Skin epidermis (tissue), 12 donors: Measurements from ENCODE around the gene SERPINI2.
"Not testable (repeated sequence)": the region's sequence is repeated elsewhere in the genome, so short reads cannot be mapped to it uniquely, and the experiment has no call there.

Experiments used
- H3K27ac ChIP-seq, 21 experiments: fragments of 200-600 bp; sonication (generic) in 11 of 21; one replicate each; pipeline ENCODE4 v1.5.0; 2020; ENCODE audit warnings: mild to moderate bottlenecking in 3 of 21, inconsistent platforms in 2 of 21, moderate library complexity in 2 of 21
- H3K4me3 ChIP-seq, 7 experiments: fragments of 200-600 bp; sonication (generic) in 2 of 7; one replicate each; pipeline ENCODE4 v1.5.0; 2020; ENCODE audit warnings: inconsistent platforms in 2 of 7, mild to moderate bottlenecking in 2 of 7, moderate library complexity in 1 of 7

The SERPINI2 gene

GRCh38 chr3:167453815-167454214 is 20.0 kb downstream of the SERPINI2 start:
- Histone ChIP-seq H3K4me3 (no peak overlapping the region), H3K27ac (no peak overlapping the region)

- Histone ChIP-seq H3K4me3 (no peak overlapping the region), H3K27ac (no peak overlapping the region)
These were observed 22.6 kb downstream of the SERPINI2 start for GRCh38 chr3:167451282-167451681.

GRCh38 chr3:167450675-167451074 is 23.2 kb downstream of the SERPINI2 start:
- no peak overlapping the region for H3K4me3 ChIP-seq
- no peak overlapping the region for H3K27ac ChIP-seq

- no peak overlapping the region for H3K4me3 ChIP-seq
- H3K27ac ChIP-seq, result no peak overlapping the region
These were observed 23.6 kb downstream of the SERPINI2 start for GRCh38 chr3:167450195-167450594.

GRCh38 chr3:167445491-167445890 is 28.4 kb downstream of the SERPINI2 start:
- no peak overlapping the region for H3K4me3 ChIP-seq

GRCh38 chr3:167441256-167441655 is 32.6 kb downstream of the SERPINI2 start:
- Histone ChIP-seq H3K4me3 (no peak overlapping the region), H3K27ac (no peak overlapping the region)

More at GRCh38 chr3:167445491-167445890, 28.4 kb downstream of the SERPINI2 start:
- no peak overlapping the region for H3K27ac ChIP-seq

DNA sequence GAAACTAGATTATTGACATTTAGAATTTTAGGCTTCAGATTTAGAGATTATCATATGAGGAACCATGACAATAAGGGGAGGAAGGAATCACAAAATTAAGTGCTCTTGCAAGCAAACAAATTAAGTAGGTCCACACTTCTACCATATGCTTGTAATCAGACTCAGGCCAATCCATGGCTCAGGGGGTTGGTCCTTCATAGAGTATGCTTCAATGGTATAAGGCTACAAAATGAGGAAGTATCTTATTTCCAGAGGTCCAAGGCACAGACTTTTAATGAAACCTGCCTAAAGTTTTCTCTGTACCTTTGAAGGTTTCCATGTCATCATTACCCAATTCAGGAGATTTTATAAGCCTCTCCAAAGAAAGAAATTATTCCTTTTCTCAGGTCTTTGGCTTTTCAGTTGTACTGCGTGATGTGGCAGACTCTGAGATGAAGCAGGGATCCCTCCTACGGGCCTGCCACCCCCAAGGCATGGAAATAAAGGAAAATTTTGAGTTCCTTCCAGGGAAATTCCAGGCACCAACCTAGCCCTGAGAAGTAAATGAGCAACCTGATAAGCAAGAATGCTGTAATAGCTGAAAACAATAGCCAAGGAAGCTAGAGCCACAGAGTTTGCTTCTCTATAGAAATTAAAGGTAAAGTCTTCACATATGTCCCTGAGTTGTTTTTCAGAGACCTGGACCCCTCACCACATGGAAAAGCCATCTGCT is 36.3 kb downstream of the SERPINI2 start:
- Histone ChIP-seq H3K27ac (no peak overlapping the region), H3K4me3 (no peak overlapping the region)

GRCh38 chr3:167426962-167427361 is 46.9 kb downstream of the SERPINI2 start:
- H3K27ac ChIP-seq, H3K4me3 ChIP-seq: not testable (repeated sequence)

GRCh38 chr3:167422396-167422795 is 51.4 kb downstream of the SERPINI2 start:
- H3K4me3 ChIP-seq, H3K27ac ChIP-seq: not testable (repeated sequence)

DNA sequence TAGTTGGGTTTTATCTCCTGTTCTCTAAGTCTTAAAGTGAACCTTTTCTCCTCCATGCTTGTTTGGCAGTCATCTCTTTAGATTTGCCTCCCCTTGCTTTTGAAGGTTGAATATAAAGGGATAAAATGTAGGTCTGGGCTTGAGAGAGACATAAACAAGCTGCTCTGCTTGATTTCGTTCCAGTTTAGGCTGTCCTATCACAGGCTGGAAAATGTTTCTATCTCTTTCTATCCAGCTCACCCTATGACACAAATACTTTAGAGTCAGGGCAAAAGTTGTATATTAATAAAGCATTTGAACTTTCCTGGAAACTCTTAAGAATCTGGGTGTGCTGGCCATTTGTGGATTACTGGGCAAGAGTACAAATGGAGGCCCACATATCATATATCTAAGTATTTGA is 64.2 kb downstream of the SERPINI2 start:
- H3K4me3 ChIP-seq, result no peak overlapping the region
- H3K27ac ChIP-seq, result no peak overlapping the region

DNA sequence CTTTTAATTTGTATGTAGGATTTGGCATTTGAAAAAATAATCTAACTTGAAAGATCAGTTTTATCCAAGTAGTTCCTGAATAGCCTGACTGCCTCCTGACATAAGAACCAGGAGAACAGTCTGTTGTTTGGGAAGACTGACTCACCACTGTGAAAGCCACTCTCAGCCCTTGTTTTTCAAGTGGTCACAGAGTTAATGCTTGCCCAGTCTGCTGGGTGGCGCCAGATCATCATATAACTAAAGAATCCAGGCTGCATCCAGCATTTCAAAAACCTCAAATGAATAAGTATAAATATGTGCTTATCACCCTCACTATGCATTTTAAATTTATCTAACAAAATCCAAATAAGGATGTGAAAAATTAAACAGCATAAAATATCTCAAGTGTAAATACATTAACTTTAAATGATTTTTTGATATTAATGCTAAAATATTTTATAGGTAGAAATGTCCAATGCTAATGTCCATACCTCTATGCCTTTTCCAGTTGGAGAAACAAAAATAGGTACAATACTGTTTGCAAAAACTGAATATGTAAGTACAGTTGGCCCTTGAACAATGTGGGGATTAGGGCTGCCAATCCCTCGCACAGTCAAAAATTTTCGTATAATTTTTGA is 66.9 kb downstream of the SERPINI2 start:
- Histone ChIP-seq H3K4me3 (no peak overlapping the region), H3K27ac (no peak overlapping the region)

DNA sequence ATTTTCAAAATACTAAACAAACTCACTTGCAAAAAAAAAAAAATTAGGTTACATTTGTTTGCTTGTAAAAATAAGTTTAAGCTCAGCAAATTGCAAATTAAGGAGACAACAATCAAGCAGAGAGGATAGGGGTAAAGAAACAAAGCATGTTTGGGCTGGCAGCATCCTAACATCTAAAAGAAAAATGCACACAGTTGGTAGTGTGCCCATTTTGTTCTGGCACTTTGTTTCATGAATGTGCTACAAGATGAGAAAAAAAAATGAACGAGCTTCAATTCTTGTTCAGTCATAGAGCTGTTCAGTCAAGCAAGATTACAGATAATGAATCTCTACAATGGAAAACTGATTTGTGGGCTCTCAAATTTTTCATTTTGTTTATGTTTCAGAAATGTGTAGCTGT is 76.0 kb downstream of the SERPINI2 start:
- H3K4me3 ChIP-seq, result no peak overlapping the region
- H3K27ac ChIP-seq, result no peak overlapping the region

DNA sequence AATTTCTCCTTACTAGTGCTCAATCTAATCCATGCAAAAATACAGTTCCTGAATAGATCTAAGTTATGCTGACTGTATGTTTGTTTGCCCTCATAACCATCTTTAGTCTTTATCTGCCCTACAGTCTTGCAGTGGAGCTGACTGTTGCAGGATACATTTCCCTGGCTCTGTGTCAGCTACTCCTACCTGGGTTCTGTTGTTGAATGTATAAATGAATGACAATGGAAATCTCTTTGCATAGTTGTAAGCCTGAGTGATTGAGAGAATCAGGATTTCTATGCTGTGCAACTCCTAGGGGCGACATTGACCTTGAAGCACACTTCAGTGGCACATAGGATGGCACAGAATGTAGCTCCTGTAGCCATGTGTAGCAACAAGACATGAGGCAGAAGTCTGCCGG is 77.8 kb downstream of the SERPINI2 start:
- Histone ChIP-seq H3K4me3 (no peak overlapping the region), H3K27ac (no peak overlapping the region)

DNA sequence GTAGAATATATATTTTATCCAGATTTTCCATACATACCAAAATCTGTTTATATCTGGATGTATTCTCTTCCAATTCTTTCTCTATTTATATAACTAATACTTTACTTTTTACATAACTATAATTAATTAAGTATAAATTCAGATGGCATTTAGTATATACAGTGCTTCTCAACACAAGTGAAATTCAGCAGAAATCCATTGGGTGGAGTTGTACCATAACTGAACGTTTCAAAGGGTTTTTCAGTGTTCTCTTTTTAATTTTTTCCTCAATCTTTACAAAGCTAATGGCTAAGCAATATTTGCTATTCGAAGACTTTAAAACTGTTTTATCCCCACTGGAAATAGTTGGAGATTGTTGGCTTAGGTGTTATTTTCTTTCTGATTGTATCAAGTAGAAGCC is 79.8 kb downstream of the SERPINI2 start:
- Histone ChIP-seq H3K4me3 (no peak overlapping the region), H3K27ac (no peak overlapping the region)
